ENCODE measurements around the gene LIN7A.
A peak's percentile ranks its signal among the peaks of the same experiment; 100 is the strongest.
"Not testable (repeated sequence)": the region's sequence is repeated elsewhere in the genome, so short reads cannot be mapped to it uniquely, and the experiment has no call there.

LIN7A gene

GRCh38 chr12:80805106-80805505, 132.6 kb downstream of the LIN7A start:
- DNase-seq = no peak

- DNase-seq = no peak
Measured at GRCh38 chr12:80802652-80803400, 134.9 kb downstream of the LIN7A start.

GRCh38 chr12:80798281-80798680, 139.5 kb downstream of the LIN7A start:
- DNase-seq = peak; percentile 88

- DNase-seq = peak; percentile 10
Measured at GRCh38 chr12:80794551-80794950, 143.2 kb downstream of the LIN7A start.

GRCh38 chr12:80792861-80793260, 144.9 kb downstream of the LIN7A start:
- DNase-seq = no peak

- DNase-seq = no peak
Measured at GRCh38 chr12:80791863-80792262, 145.9 kb downstream of the LIN7A start.

- not testable (repeated sequence) for DNase-seq
Measured at GRCh38 chr12:80788407-80788806, 149.3 kb downstream of the LIN7A start.

- DNase-seq = not testable (repeated sequence)
Measured at GRCh38 chr12:80782963-80783470, 154.7 kb downstream of the LIN7A start.

GRCh38 chr12:80781313-80781712, 156.4 kb downstream of the LIN7A start:
- DNase-seq = no peak

GRCh38 chr12:80780746-80781145, 157.0 kb downstream of the LIN7A start:
- DNase-seq = no peak

GRCh38 chr12:80778005-80778541, 159.7 kb downstream of the LIN7A start:
- peak; percentile 99 for DNase-seq

GRCh38 chr12:80777587-80777986, 160.1 kb downstream of the LIN7A start:
- DNase-seq = no peak

- DNase-seq = no peak
Measured at GRCh38 chr12:80776706-80777105, 161.0 kb downstream of the LIN7A start.

- DNase-seq = no peak
Measured at GRCh38 chr12:80770958-80771357, 166.8 kb downstream of the LIN7A start.

GRCh38 chr12:80769553-80770140, 168.1 kb downstream of the LIN7A start:
- no peak for DNase-seq

- DNase-seq = no peak
Measured at GRCh38 chr12:80766897-80767296, 170.8 kb downstream of the LIN7A start.

- no peak for DNase-seq
Measured at GRCh38 chr12:80766210-80766609, 171.5 kb downstream of the LIN7A start.

- DNase-seq = peak; percentile 79
Measured at GRCh38 chr12:80763874-80764273, 173.9 kb downstream of the LIN7A start.

- no peak for DNase-seq
Measured at GRCh38 chr12:80761838-80762237, 175.9 kb downstream of the LIN7A start.

GRCh38 chr12:80756875-80757274, 180.9 kb downstream of the LIN7A start:
- DNase-seq = no peak

- no peak for DNase-seq
Measured at GRCh38 chr12:80754274-80754673, 183.5 kb downstream of the LIN7A start.

GRCh38 chr12:80752464-80752863, 185.3 kb downstream of the LIN7A start:
- DNase-seq = no peak

GRCh38 chr12:80749456-80749855, 188.3 kb downstream of the LIN7A start:
- DNase-seq = no peak

GRCh38 chr12:80747800-80748199, 189.9 kb downstream of the LIN7A start:
- no peak for DNase-seq

Measured in NCI-H2171 treated with DMSO at 0.1 percent for 48 hours (cell line).